HG03460 (cell line): Measurements from ENCODE around the gene CLDN4.
"Not testable (repeated sequence)": the region's sequence is repeated elsewhere in the genome, so short reads cannot be mapped to it uniquely, and the experiment has no call there.

Experiments used
- ATAC-seq: cut with Tn5 transposase; IDR thresholded peaks from one replicate; pipeline ENCODE4 v1.9.1; 2021; ENCODE audit not compliant: unreplicated experiment

CLDN4 gene, protein sequence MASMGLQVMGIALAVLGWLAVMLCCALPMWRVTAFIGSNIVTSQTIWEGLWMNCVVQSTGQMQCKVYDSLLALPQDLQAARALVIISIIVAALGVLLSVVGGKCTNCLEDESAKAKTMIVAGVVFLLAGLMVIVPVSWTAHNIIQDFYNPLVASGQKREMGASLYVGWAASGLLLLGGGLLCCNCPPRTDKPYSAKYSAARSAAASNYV

DNA sequence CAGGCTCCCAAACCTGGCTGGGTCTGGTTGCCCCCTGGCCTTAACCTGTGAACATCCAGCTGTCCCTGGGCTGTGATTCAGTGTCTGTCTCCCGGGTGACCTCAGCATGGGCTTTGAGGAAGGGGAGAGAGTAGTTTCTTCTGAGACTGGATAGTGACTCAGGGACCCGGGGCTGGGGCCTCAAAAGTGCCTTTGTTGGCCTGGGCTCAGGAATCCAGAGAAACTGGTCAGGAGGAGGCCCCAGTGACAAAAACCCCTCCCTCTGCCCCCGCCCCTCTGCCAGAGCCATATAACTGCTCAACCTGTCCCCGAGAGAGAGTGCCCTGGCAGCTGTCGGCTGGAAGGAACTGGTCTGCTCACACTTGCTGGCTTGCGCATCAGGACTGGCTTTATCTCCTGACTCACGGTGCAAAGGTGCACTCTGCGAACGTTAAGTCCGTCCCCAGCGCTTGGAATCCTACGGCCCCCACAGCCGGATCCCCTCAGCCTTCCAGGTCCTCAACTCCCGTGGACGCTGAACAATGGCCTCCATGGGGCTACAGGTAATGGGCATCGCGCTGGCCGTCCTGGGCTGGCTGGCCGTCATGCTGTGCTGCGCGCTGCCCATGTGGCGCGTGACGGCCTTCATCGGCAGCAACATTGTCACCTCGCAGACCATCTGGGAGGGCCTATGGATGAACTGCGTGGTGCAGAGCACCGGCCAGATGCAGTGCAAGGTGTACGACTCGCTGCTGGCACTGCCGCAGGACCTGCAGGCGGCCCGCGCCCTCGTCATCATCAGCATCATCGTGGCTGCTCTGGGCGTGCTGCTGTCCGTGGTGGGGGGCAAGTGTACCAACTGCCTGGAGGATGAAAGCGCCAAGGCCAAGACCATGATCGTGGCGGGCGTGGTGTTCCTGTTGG lies at the start of gene CLDN4:
TSS of gene CLDN4 (plus strand) at position 316 of the 903 bp plus-strand sequence. CDS start at position 522, 206 bp downstream.
- ATAC-seq, result no peak

DNA sequence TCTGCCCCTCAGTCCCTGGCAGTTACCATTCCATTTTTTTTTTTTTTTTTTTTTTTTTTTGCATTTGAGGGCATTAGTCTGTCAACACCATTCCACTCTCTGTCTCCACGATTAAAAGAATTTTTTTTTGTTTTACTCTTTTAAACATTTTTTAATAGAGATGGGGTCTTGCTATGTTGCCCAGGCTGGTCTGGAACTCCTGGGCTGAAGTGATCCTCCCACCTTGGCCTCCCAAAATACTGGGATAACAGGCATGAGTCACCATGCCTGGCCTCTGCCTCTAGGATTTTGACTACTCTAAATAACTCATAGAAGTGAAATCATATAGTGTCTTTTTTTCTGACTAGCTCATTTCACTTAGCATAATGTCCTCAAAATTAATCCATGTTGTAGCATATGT lies 44.2 kb upstream of the CLDN4 start:
- ATAC-seq, result no peak

DNA sequence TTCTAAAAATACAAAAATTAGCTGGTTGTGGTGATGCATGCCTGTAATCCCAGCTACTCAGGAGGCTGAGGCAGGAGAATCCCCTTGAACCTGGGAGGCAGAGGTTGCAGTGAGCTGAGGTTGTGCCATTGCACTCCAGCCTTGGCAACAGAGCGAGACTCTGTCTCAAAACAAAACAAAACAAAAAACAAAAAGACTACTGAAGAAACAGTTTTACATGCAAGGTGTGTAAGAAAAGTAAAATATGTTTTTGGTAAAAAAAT lies 43.1 kb upstream of the CLDN4 start:
- ATAC-seq, result not testable (repeated sequence)

DNA sequence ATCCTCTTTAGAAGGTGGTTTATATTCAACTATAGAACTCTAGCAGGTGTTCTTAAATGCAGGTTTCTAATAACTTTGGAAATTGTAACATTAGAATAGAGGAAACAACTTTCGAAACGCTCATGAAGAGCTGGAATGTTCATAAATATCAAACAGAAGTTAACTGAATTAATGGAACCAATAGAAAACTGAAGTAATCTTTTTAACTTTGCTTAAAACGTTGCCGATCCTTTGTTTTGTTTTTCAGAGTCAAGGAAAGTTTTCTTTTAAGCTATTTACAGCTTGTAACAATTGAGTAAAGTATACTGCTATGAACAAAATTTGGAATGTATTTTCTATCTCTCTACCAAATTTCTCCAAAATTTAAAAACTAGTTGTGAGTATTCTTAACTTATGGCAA lies 41.7 kb upstream of the CLDN4 start:
- no peak for ATAC-seq

DNA sequence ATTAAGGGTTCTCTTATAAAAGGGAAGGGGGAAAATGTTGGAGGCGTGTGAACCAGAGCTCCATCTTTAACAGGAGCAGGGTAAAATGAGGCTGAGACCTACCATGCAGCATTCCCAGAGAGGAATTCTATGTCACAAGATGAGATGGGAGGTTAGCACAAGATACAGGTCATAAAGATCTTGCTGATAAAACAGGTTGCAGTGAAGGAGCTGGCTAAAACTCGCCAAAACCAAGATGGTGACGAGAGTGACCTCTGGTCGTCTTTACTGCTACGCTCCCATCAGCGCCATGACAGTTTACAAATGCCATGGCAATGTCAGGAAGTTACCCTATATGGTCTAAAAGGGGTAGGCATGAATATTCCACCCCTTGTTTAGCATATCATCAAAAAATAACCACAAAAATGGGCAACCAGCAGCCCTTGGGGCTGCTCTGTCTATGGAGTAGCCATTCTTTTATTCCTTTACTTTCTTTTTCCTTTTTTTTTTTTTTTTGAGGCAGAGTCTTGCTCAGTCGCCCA lies 39.6 kb upstream of the CLDN4 start:
- not testable (repeated sequence) for ATAC-seq

DNA sequence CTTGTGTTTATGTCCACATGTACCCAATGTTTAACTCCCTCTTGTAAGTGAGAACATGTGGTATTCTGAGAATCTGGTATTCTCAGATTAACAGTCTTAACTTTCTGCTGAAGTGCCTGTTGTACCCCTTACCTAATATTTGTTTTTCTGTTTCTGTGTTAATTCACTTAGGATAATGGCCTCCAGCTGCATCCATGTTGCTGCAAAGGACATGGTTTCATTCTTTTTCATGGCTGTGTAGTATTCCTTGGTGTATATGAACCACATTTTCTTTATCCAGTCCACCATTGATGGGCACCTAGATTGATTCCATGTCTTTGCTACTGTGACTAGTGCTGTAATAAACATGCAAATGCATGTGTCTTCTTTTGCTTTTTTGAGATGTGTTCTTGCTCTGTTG lies 35.6 kb upstream of the CLDN4 start:
- not testable (repeated sequence) for ATAC-seq

DNA sequence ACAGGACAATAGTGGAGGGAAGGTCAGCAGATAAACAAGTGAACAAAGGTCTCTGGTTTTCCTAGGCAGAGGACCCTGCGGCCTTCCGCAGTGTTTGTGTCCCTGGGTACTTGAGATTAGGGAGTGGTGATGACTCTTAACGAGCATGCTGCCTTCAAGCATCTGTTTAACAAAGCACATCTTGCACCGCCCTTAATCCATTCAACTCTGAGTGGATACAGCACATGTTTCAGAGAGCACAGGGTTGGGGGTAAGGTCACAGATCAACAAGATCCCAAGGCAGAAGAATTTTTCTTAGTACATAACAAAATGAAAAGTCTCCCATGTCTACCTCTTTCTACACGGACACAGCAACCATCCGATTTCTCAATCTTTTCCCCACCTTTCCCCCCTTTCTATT lies 34.1 kb upstream of the CLDN4 start:
- not testable (repeated sequence) for ATAC-seq

DNA sequence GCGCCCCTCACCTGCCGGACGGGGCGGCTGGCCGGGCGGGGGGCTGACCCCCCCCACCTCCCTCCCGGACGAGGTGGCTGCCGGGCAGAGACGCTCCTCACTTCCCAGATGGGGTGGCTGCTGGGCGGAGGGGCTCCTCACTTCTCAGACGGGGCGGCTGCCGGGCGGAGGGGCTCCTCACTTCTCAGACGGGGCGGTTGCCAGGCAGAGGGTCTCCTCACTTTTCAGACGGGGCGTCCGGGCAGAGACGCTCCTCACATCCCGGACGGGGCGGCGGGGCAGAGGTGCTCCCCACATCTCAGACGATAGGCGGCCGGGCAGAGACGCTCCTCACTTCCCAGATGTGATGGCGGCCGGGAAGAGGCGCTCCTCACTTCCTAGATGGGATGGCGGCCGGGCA lies 33.6 kb upstream of the CLDN4 start:
- not testable (repeated sequence) for ATAC-seq

DNA sequence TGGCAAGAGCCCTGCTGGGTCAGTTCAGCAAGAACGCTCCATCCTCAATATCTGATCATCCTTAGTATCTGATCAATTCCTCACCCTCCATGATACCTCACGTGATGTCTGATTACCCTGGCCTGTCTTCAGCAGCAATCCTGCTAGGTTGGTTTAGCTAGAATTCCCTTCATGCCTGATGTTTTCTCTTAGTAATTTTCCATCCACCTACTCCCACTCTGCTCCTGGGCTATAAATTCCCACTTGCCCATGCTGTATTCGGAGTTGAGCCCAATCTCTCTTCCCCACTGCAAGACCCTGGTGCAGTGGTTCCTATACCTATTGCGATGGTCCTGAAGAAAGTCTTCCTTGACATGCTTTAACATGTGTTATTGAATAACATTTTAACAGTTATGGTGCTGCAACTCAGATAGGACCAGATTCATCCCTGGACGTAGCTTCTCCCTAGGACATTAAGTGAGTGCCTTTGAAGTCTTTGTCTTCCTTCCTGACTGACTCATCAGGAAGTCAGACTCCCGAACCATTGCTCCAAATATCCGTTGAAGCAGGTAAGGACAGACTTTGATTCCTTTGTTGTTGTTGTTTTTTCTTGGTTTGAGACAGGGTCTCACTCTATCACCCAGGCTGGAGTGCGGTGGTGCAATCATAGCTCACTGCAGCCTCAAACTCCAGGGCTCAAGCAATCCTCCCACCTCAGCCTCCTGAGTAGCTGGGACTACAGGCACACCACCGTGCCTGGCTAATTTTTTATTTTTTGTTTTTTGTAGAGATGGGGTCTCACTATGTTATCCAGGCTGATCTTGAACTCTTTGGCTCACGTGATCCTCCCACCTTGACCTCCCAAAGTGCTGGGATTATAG lies 31.3 kb upstream of the CLDN4 start:
- no peak for ATAC-seq

DNA sequence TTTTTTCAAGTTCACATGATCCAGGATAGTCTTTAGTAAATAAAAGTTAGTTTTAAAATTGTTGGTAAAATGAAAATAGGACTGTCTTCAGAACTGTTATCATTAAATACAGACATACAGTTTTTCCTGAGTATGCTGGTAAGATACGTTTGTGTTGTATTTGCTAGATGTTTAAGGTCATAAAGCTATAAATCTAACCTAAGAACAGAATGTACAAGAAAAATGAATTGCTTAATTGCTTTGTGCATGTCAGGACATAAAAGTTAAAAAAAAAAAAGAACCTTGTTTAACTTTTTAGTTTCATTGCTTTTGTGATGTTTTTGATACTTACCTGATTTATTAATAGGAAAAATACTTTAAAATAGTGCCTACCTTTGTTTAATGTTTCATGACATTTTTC lies 29.2 kb upstream of the CLDN4 start:
- no peak for ATAC-seq

DNA sequence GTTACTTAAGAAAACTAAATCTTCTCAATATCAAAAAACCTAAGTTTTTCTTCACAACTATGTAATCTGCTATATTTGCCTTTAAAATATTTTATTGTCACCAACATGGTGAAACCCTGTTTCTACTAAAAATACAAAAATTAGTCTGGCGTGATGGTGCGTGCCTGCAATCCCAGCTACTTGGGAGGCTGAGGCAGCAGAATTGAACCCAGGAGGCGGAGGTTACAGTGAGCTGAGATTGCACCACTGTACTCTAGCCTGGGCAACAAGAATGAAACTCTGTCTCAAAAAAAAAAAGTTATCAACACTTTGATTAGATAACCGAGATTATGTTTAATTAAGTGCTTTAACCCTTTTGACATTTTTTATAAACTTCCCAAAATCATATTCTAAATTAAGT lies 28.3 kb upstream of the CLDN4 start:
- ATAC-seq, result no peak

DNA sequence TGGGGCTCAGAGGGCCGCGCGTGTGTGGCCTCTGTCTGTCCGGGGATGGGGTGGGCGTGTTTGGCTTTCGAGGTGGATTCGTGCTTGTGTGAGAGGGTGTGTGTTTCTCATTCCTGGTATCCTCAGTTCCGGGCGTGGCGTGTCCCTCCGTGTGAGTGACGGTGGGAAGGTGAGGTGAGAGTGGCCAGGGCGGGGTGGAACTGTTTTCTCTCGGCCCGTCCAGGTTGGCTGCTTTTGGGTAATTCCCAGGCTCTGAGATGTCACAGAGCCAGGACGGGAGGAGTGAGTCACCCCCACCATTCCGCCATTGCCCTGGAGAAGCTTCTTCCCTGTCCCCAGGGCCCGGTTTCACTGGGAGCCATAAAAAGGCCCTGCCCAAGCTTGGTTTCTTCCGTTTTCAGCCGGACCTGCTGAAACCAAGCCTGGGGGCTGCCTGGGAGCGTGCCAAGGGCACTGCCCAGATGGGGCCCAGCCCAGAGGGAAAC lies 21.3 kb upstream of the CLDN4 start:
- ATAC-seq, result no peak

DNA sequence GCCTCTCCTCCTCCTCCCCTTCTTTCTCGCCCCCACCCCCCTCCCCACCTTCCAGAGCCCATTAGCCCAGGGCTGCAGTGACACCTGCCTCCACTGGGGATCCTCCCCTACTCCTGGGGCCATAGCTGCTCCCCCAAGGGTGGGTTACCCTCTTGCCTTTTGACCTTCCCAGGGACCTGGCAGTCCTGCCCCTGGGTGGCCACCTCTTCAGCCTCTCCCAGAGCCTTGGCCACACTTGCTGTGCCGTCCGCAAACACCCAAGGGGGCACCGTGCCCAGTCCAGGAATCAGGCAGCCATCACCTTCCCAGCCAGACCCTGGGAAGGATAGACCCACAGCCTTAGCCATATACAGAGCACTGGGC lies 19.8 kb upstream of the CLDN4 start:
- no peak for ATAC-seq

DNA sequence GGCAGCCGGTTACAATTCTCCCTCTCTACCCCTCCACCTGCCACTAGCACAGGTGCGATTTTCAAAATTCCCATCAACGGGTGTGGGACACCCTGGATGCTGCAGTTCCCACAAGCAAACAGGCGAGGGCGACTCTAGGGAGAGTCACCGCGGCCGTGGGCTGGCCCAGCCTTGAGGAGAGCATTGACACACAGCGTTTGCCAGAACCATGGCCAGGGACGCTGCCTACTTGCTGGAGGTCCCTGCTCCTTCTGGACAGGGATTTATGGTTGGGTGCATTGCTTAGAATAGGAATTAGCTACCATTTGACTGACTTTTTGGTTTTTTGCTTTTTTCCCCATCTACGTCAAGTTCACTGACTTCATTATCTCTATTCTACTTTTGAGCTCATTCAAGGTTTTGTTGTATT lies 19.0 kb upstream of the CLDN4 start:
- no peak for ATAC-seq

DNA sequence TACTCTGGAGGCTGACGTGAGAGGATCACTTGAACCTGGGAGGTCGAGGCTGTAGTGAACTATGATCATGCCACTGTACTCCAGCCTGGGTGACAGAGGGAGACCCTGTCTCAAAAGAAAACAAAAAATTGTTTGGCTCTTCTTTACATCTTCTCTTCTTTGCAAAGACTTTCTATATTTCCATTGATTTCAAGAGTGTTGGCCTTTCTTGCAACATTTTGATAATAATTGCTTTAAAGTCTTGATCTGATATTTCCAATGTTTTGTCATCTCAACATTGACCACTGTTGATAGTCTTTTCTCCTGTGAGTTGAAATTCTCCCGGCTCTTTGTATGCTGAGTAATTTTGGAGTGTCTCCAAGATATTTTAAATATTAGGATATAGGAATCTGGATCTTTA lies 17.8 kb upstream of the CLDN4 start:
- ATAC-seq, result no peak

DNA sequence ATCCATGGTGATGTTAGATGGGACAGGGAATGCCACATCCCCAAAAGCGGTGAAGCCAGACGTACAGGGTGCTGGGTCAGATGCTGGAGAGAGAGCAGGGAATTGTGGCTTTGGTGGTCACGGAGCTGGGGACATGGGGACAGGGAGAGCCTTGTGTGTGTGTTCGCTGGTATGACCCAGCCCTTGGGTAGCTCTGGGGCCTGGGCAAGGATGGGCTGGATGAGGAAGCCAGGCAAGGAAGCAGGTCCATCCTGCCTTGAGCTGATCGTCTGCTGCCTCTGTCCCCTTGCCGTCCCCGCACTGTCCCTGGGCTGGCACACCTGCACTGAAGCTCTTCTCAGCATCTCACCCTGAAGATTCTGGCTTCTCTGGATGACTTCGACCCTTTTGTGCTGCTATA lies 15.4 kb upstream of the CLDN4 start:
- no peak for ATAC-seq

DNA sequence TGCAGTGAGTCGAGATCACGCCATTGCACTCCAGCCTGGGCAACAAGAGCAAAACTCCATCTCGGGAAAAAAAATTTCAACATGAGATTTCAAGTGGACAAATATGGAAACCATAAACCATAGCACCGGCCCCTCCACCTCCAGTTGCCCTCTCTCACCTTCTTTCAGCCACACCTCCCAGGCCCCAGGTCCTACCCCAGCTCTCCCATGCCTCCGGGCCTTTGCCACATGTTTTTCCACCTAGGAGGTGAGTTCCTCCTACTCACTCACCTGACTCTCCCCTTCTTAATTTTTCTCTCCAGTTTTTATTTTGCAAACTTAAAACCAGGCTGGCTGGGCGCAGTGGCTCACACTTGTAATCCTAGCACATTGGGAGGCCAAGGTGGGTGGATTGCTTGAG lies 13.7 kb upstream of the CLDN4 start:
- no peak for ATAC-seq

DNA sequence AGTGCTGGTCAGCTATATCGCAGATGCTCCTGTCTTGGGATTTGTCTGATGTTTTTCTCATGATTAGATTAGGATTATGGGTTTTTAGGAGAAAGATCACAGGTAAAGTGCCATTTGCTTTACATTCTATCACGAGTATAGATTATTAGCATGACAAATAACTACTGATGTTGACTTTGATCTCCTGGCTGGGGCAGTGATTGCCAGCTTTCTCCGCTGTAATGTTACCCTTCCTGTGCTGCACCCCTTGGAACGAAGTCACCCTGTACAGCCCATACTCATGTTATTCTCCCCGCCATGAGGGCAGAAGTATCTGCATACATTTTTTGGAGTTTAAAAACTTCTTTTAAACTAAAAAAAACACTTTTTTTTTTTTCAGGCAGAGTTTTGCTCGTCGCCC lies 10.8 kb upstream of the CLDN4 start:
- ATAC-seq, result no peak

DNA sequence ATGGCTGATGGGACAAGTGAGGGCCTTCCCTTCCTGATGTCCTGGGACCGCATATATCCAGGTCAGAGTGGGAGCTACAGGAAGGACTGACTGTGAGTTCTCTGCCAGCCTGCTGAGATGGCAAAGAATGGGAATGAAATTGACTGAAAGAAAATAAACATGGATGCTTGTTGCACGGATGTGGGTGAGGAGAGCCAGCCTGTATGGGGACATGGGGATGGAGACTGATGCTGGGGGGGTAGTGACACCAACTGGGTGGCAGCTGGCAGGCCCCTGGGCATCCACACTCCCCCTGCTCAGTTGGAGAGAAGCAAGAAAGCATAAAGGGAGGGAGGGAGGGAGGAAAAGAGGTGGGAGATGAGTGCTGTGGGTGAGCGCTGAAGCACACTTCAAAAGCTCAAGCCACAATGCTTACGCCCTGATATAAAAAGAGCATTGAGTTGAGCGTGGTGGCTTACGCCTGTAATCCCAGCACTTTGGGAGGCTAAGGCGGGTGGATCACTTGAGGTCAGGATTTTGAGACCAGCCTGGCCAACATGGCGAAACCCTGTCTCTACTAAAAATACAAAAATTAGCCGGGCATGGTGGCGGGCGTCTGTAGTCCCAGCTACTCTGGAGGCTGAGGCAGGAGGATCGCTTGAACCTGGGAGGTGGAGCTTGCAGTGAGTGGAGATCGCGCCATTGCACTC lies 9.1 kb upstream of the CLDN4 start:
- ATAC-seq, result not testable (repeated sequence)

DNA sequence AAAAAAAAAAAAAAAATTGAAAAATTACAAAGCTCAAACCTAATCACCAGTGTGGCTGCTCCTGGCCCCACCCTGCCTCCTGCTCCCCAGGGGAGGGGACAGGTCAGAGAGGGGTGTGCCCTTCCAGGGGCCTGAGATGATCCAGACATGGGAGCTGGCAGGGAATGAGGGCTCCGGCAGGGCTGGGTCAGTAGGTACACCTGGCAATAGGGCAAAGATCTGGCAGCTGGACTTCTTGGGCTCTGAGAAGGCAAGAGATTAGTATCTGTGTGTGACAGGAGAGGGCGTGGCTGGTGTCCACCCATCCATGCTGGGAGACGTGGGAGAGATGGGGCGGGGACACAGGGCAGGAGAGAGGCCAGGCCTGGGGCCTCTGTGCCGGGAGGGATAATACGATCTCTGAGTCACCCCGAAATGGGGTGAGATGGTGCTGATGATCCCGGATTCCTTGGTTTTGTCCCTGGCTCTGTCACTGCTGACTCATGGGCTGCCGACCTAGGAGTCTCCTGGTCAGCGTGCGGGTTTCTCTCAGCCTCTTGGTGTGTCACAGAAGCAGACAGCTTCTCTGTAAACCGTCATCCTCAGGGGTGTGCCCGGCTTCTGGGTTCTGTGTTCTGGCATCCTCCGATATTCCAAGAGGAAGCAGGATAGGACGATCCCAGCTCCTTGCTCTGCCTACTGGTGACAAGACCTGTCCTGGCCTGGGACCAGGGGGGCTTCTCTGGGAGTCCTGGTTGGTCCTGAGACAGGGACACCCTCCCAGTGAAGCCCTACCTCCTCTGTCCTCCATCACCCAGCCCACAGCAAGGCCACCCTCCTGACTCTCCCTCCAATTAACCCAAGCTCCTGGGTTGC lies 8.2 kb upstream of the CLDN4 start:
- ATAC-seq, result no peak
